Neural cell (in vitro differentiated cells): ENCODE results near the gene HJURP. TPM values are rescaled to one million over a fixed set of nuclear protein-coding genes. Genes with fewer than 3 reads are reported as not detected.

Experiments
- H2AFZ ChIP-seq: fragments of 200-600, 300-800 bp; sonication (generic), shearing (Covaris generic); 2 replicates; pipeline ENCODE4 v1.6.0; 2014; ENCODE audit warnings: low read depth, mild to moderate bottlenecking, antibody characterized with exemption, low read length, moderate library complexity
- H3F3A ChIP-seq: fragments of 200-600 bp; shearing (Covaris generic); 2 replicates; pipeline ENCODE4 v1.6.1; 2016; ENCODE audit warnings: mild to moderate bottlenecking, moderate library complexity, mixed read lengths, antibody characterized with exemption, low read length; ENCODE audit not compliant: insufficient read depth, poor library complexity, severe bottlenecking
- H3K27ac ChIP-seq: fragments of 200-600, 300-800 bp; sonication (generic), shearing (Covaris generic); 2 replicates; pipeline ENCODE4 v1.5.1; 2014; ENCODE audit warnings: mild to moderate bottlenecking, low read length, moderate library complexity
- H3K27me3 ChIP-seq: fragments of 300-800, 200-600 bp; sonication (generic), shearing (Covaris generic); 2 replicates; pipeline ENCODE4 v1.6.0; 2014; ENCODE audit warnings: mild to moderate bottlenecking, low read depth, low read length, moderate library complexity; ENCODE audit not compliant: insufficient read depth
- H3K36me3 ChIP-seq: fragments of 300-800, 200-600 bp; sonication (generic), shearing (Covaris generic); 2 replicates; pipeline ENCODE4 v1.5.1; 2014; ENCODE audit warnings: mild to moderate bottlenecking, antibody characterized with exemption, low read length, moderate library complexity; ENCODE audit not compliant: insufficient read depth
- H3K4me2 ChIP-seq: fragments of 300-800, 200-600 bp; sonication (generic), shearing (Covaris generic); 2 replicates; pipeline ENCODE4 v1.6.0; 2014; ENCODE audit warnings: mild to moderate bottlenecking, low read length
- H3K4me3 ChIP-seq: fragments of 300-800, 200-600 bp; sonication (generic), shearing (Covaris generic); 2 replicates; pipeline ENCODE4 v1.5.1; 2014; ENCODE audit warnings: mild to moderate bottlenecking, low read length, moderate library complexity
- H3K79me2 ChIP-seq: fragments of 200-600 bp; shearing (Covaris generic); replicated peaks from 2 replicates; pipeline ENCODE4 v1.6.0; 2014; ENCODE audit warnings: mild to moderate bottlenecking, low read length, moderate library complexity; ENCODE audit not compliant: insufficient read depth
- H3K9ac ChIP-seq: fragments of 300-800, 200-600 bp; sonication (generic), shearing (Covaris generic); 2 replicates; pipeline ENCODE4 v1.6.1; 2016; ENCODE audit warnings: mild to moderate bottlenecking, low read length, mixed read lengths
- H3K9me2 ChIP-seq: fragments of 200-600 bp; shearing (Covaris generic); 2 replicates; pipeline ENCODE4 v1.6.1; 2016; ENCODE audit warnings: mild to moderate bottlenecking, low read length, mixed read lengths; ENCODE audit not compliant: insufficient read depth
- H3K9me3 ChIP-seq: fragments of 200-600, 300-800 bp; sonication (generic), shearing (Covaris generic); 2 replicates; pipeline ENCODE4 v1.6.1; 2016; ENCODE audit warnings: mild to moderate bottlenecking, mixed run types, low read length, moderate library complexity, mixed read lengths
- H4K20me1 ChIP-seq: fragments of 200-600 bp; shearing (Covaris generic); 2 replicates; pipeline ENCODE4 v1.6.1; 2016; ENCODE audit warnings: mild to moderate bottlenecking, mixed run types; ENCODE audit not compliant: insufficient read depth
- CTCF ChIP-seq: fragments of 450-650 bp; IDR thresholded peaks from 2 replicates; pipeline ENCODE4 v1.5.1; 2014; ENCODE audit warnings: antibody characterized with exemption, mild to moderate bottlenecking, moderate library complexity; ENCODE audit not compliant: poor library complexity, severe bottlenecking
- EP300 ChIP-seq: fragments of 450-650 bp; conservative IDR thresholded peaks from 2 replicates; pipeline ENCODE4 v1.6.1; 2014; ENCODE audit warnings: antibody characterized with exemption, mild to moderate bottlenecking, moderate library complexity; ENCODE audit not compliant: poor library complexity, severe bottlenecking
- EZH2 ChIP-seq: fragments of 200-600, 300-800 bp; shearing (Covaris generic), sonication (generic); IDR thresholded peaks from 2 replicates; pipeline ENCODE4 v1.6.1; 2014; ENCODE audit warnings: antibody characterized with exemption, low read length, borderline replicate concordance, mild to moderate bottlenecking; ENCODE audit not compliant: insufficient read depth, poor library complexity, severe bottlenecking
- MXI1 ChIP-seq: fragments of 450-650 bp; conservative IDR thresholded peaks from 2 replicates; pipeline ENCODE4 v1.6.1; 2014; ENCODE audit warnings: antibody characterized with exemption, mild to moderate bottlenecking; ENCODE audit not compliant: poor library complexity, severe bottlenecking
- POLR2AphosphoS5 ChIP-seq: IDR thresholded peaks from 2 replicates; pipeline ENCODE4 v1.6.1; 2012
- RAD21 ChIP-seq: fragments of 450-650 bp; conservative IDR thresholded peaks from 2 replicates; pipeline ENCODE4 v1.6.1; 2014; ENCODE audit warnings: antibody characterized with exemption, mild to moderate bottlenecking, moderate library complexity
- REST ChIP-seq: IDR thresholded peaks from 2 replicates; pipeline ENCODE4 v1.6.1; 2012; ENCODE audit warnings: borderline replicate concordance
- SMC3 ChIP-seq: fragments of 450-650 bp; conservative IDR thresholded peaks from 2 replicates; pipeline ENCODE4 v1.6.1; 2014; ENCODE audit warnings: antibody characterized with exemption, mild to moderate bottlenecking, moderate library complexity; ENCODE audit not compliant: poor library complexity
- TAF1 ChIP-seq: IDR thresholded peaks from 2 replicates; pipeline ENCODE4 v1.6.1; 2012; ENCODE audit warnings: low read depth
- polyA plus RNA-seq: library from polyadenylated mRNA; depleted of rRNA; stranded (reverse); fragments of >200 nt; gene quantifications from 2 replicates; pipeline ENCODE4 v1.2.3, GENCODE V29; 2014

The HJURP gene
- polyA plus RNA-seq, 1 donor from 2014 or later, result 1.3 TPM

GRCh38 chr2:233838251-233838650 is 16.1 kb downstream of the HJURP start:
- Histone ChIP-seq H3F3A (no peaks in the 10 kb centered on the region), H3K9ac (no peak overlapping the region), H3K9me2 (no peaks in the 10 kb centered on the region), H2AFZ (no peak overlapping the region), H3K27me3 (no peaks in the 10 kb centered on the region), H3K4me2 (no peak overlapping the region), H4K20me1 (no peaks in the 10 kb centered on the region), H3K36me3 (no peaks in the 10 kb centered on the region), H3K4me3 (no peak overlapping the region), H3K9me3 (no peaks in the 10 kb centered on the region), H3K27ac (no peak overlapping the region), H3K79me2 (peaks cover 4% of the 10 kb centered on the region)
- TF ChIP-seq TAF1, result no peak
- TF ChIP-seq EZH2, result no peak
- TF ChIP-seq EP300, result no peak
- no peak for TF ChIP-seq REST
- no peak for TF ChIP-seq MXI1
- TF ChIP-seq RAD21, result no peak

- H3K4me2 ChIP-seq, result no peak overlapping the region
- no peaks in the 10 kb centered on the region for H3K36me3 ChIP-seq
- H3K9me3 ChIP-seq, result no peaks in the 10 kb centered on the region
- no peaks in the 10 kb centered on the region for H4K20me1 ChIP-seq
- H3K4me3 ChIP-seq, result no peak overlapping the region
- TF ChIP-seq EP300, result no peak
- TF ChIP-seq RAD21, result no peak
- TF ChIP-seq TAF1, result no peak
- no peak for TF ChIP-seq SMC3
- no peak for TF ChIP-seq REST
- TF ChIP-seq EZH2, result no peak
- TF ChIP-seq CTCF, result no peak
- no peak for TF ChIP-seq MXI1
- no peak for TF ChIP-seq POLR2AphosphoS5
- no peaks in the 10 kb centered on the region for H3K27me3 ChIP-seq
- no peak overlapping the region for H3K27ac ChIP-seq
- peaks cover 4% of the 10 kb centered on the region for H3K79me2 ChIP-seq
- H3K9me2 ChIP-seq, result no peaks in the 10 kb centered on the region
- H3K9ac ChIP-seq, result no peak overlapping the region
- H2AFZ ChIP-seq, result no peak overlapping the region
- H3F3A ChIP-seq, result no peaks in the 10 kb centered on the region
Observed at GRCh38 chr2:233837694-233838229, 16.6 kb downstream of the HJURP start.
